NT2/D1 (cell line): ENCODE measurements around the gene FLOT1.

Experiments used
- SUZ12 ChIP-seq: IDR thresholded peaks from 2 replicates; pipeline ENCODE4 v1.6.1; 2011; ENCODE audit not compliant: insufficient read length, insufficient read depth; ENCODE audit errors: extremely low read depth
- YY1 ChIP-seq: IDR thresholded peaks from 2 replicates; pipeline ENCODE4 v1.6.1; 2011; ENCODE audit not compliant: insufficient read length, insufficient read depth
- ZNF274 ChIP-seq: IDR thresholded peaks from 2 replicates; pipeline ENCODE4 v1.6.1; 2011; ENCODE audit warnings: mild to moderate bottlenecking, low read depth, low read length

DNA sequence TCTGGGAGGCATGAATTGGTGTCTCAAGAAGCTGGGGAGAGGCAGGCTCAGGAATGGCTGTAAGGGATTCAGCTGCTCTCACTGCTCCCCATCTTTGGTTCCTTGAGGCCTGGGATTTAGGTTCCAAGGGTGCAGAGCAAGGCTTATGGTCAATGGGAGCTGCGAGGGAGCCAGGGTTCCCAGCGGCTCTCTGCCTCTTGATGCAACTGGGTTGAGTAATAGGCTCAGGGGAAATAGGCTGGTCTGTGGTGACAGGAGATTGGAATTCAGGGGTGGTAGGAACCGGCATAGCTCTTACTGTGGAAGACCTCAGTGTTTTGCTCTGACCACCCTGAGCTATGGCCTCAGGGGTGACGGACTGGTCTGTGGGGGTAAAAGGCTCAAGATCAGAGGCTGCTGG is 38.7 kb downstream of the FLOT1 start:
- TF ChIP-seq SUZ12 = no peak
- no peak for TF ChIP-seq ZNF274
- TF ChIP-seq YY1 = no peak
